GM12878 (cell line): Measurements from ENCODE around the gene ERP29. TPM values are rescaled to one million over a fixed set of nuclear protein-coding genes. Genes with fewer than 3 reads are reported as not detected.

Experiments used
- ATAC-seq: fragments of 200-7000 bp; cut with Tn5 transposase; 3 replicates; pipeline ENCODE4 v1.9.1; 2020; ENCODE audit warnings: mild to moderate bottlenecking, moderate library complexity
- BruUV-seq: library from RNA; stranded (reverse); fragments of 400-500 nt; replicated peaks from 2 replicates; lab custom pipeline; 2021; lab: Mats Ljungman, UMichigan
- CTCF ChIA-PET: fragments of 300-600 bp; sonication (Branson Sonifier 250); formaldehyde crosslinking; extraction: SDS; loops from one replicate; lab custom pipeline; 2021; ENCODE audit warnings: inconsistent platforms; lab: Yijun Ruan, JAX
- POLR2A ChIA-PET: fragments of 350-600 bp; formaldehyde crosslinking; extraction: SDS; loops from one replicate; lab custom pipeline; 2021; ENCODE audit warnings: inconsistent platforms; lab: Charles Lee
- RAD21 ChIA-PET: fragments of 300-600 bp; sonication (Branson Sonifier 250); formaldehyde crosslinking; loops from one replicate; lab custom pipeline; 2023; ENCODE audit warnings: antibody characterized with exemption; ENCODE audit not compliant: unreplicated experiment; lab: Charles Lee
- SMC1A ChIA-PET: fragments of 300-600 bp; sonication (Branson Sonifier 250); formaldehyde crosslinking; loops from one replicate; lab custom pipeline; 2023; ENCODE audit not compliant: unreplicated experiment, uncharacterized antibody; lab: Charles Lee
- DNase-seq: peaks from one replicate; pipeline ENCODE4 v3.0.0-alpha.2; 2011; ENCODE audit warnings: low read depth, low spot score
- FAIRE-seq: peaks from 3 replicates; lab custom pipeline; 2011; peaks lifted over from hg19 to GRCh38; lab: Jason Lieb, UNC
- H2AFZ ChIP-seq: 2 replicates; pipeline ENCODE4 v1.6.0; 2011; ENCODE audit warnings: low read depth, low read length, control low read depth; ENCODE audit not compliant: control insufficient read depth
- H3K27ac ChIP-seq: 2 replicates; pipeline ENCODE4 v1.5.1; 2011; ENCODE audit warnings: control low read depth; ENCODE audit not compliant: control insufficient read depth, insufficient read depth
- H3K27me3 ChIP-seq, 2 experiments: replicated peaks in 1 of 2; 2 replicates each; pipeline versions ENCODE4 v1.6.0 to v1.6.1; 2011; ENCODE audit warnings: low read length in 1 of 2; ENCODE audit not compliant: control insufficient read depth in 2 of 2, insufficient read depth in 2 of 2
- H3K36me3 ChIP-seq, 2 experiments: 2 replicates each; pipeline ENCODE4 v1.5.1; 2011; ENCODE audit warnings: low read length in 1 of 2; ENCODE audit not compliant: control insufficient read depth in 2 of 2, insufficient read depth in 2 of 2
- H3K4me1 ChIP-seq: 2 replicates; pipeline ENCODE4 v1.6.1; 2011; ENCODE audit warnings: mild to moderate bottlenecking, low read length, moderate library complexity, mixed read lengths; ENCODE audit not compliant: control insufficient read depth, insufficient read depth
- H3K4me2 ChIP-seq: 2 replicates; pipeline ENCODE4 v1.6.0; 2011; ENCODE audit warnings: control low read depth; ENCODE audit not compliant: control insufficient read depth, insufficient read depth
- H3K4me3 ChIP-seq: fragments of 200-600 bp; sonication (generic); 2 replicates; pipeline ENCODE4 v1.5.1; 2016
- H3K79me2 ChIP-seq: 2 replicates; pipeline ENCODE4 v1.6.0; 2011; ENCODE audit warnings: low read length; ENCODE audit not compliant: control insufficient read depth, insufficient read depth
- H3K9ac ChIP-seq: 2 replicates; pipeline ENCODE4 v1.8.0; 2011; ENCODE audit warnings: low read length, control low read depth, mixed read lengths; ENCODE audit not compliant: control insufficient read depth, insufficient read depth
- H3K9me3 ChIP-seq: replicated peaks from 3 replicates; pipeline ENCODE4 v1.5.1; 2011; ENCODE audit warnings: mild to moderate bottlenecking, low read length; ENCODE audit not compliant: control insufficient read depth, insufficient read depth
- H4K20me1 ChIP-seq: 2 replicates; pipeline ENCODE4 v1.6.0; 2011; ENCODE audit not compliant: control insufficient read depth, insufficient read depth
- BACH1 ChIP-seq: fragments of 450-650 bp; IDR thresholded peaks from 2 replicates; pipeline ENCODE4 v1.6.1; 2017; ENCODE audit warnings: mild to moderate bottlenecking, borderline replicate concordance
- BRCA1 ChIP-seq: IDR thresholded peaks from 2 replicates; pipeline ENCODE4 v1.6.1; 2011; ENCODE audit warnings: low read depth, low read length, improper control_type of control experiment
- CBX5 ChIP-seq: sonication (generic); IDR thresholded peaks from 2 replicates; pipeline ENCODE4 v1.6.1; 2016; ENCODE audit warnings: low read depth, moderate library complexity, mild to moderate bottlenecking, inconsistent platforms
- EP300 ChIP-seq, 2 experiments: fragments of 150-350 bp in 1 of 2; IDR thresholded peaks; 2 replicates each; pipeline ENCODE4 v1.6.1; 2011 to 2012; ENCODE audit warnings: low read depth in 2 of 2, low read length in 2 of 2, borderline replicate concordance in 1 of 2, improper control_type of control experiment in 1 of 2, inconsistent platforms in 1 of 2; ENCODE audit not compliant: control insufficient read depth in 1 of 2
- ESRRA ChIP-seq: IDR thresholded peaks from 2 replicates; pipeline ENCODE4 v1.6.1; 2012; ENCODE audit warnings: mild to moderate bottlenecking, low read length, improper control_type of control experiment
- FOXM1 ChIP-seq: IDR thresholded peaks from 2 replicates; pipeline ENCODE4 v1.6.1; 2012; ENCODE audit warnings: low read depth, mild to moderate bottlenecking, inconsistent platforms, low read length, moderate library complexity
- IRF4 ChIP-seq: IDR thresholded peaks from 2 replicates; pipeline ENCODE4 v1.6.1; 2011; ENCODE audit warnings: low read depth, low read length
- JUND ChIP-seq: IDR thresholded peaks from 2 replicates; pipeline ENCODE4 v1.6.1; 2012; ENCODE audit warnings: low read depth, mild to moderate bottlenecking, low read length, improper control_type of control experiment, moderate library complexity
- NR2C1 ChIP-seq: fragments of 450-650 bp; IDR thresholded peaks from 2 replicates; pipeline ENCODE4 v1.6.1; 2017; ENCODE audit warnings: antibody characterized with exemption, mild to moderate bottlenecking, moderate library complexity
- SREBF2 ChIP-seq: IDR thresholded peaks from 2 replicates; pipeline ENCODE4 v1.6.1; 2012; ENCODE audit warnings: mild to moderate bottlenecking, low read length
- WRNIP1 ChIP-seq: IDR thresholded peaks from 2 replicates; pipeline ENCODE4 v1.6.1; 2011; ENCODE audit warnings: low read depth, low read length, improper control_type of control experiment, borderline replicate concordance
- WGBS: methylation state at CpG from one replicate; pipeline ENCODE4 v1.1.6; 2016; ENCODE audit warnings: low lambda C conversion rate; ENCODE audit not compliant: insufficient replicate concordance, insufficient coverage; ENCODE audit errors: missing lambda C conversion rate; 5-methylcytosine and 5-hydroxymethylcytosine counted together
- in situ Hi-C: fragments of 300-500 bp; cut with MboI; formaldehyde crosslinking; loops from 9 replicates; pipeline ENCODE4 v1.14.3; 2018; ENCODE audit warnings: mixed read lengths
- intact Hi-C: fragments of 100-400 bp; cut with micrococcal nuclease; formaldehyde crosslinking; loops from one replicate; pipeline ENCODE4 v1.14.2; 2022; ENCODE audit not compliant: unreplicated experiment
- polyA plus RNA-seq, 11 experiments: library from polyadenylated mRNA; depleted of rRNA in 4 of 11; unstranded in 6 of 11; stranded (reverse) in 5 of 11; fragments of >200 nt; fragmentation: Nextera tagmentation in 4 of 11; fragmentation: Illumina TruSeq in 1 of 11; extraction: Ambion mirVana in 4 of 11; extraction: Trizol in 1 of 11; gene quantifications; 1 replicate in 1 of 11; 2 replicates in 10 of 11; pipeline versions ENCODE4 v1.2.1 to v1.2.3, GENCODE V29; 2011 to 2016; ENCODE audit warnings: inconsistent platforms in 2 of 11, missing spikeins in 2 of 11, low read depth in 1 of 11
- total RNA-seq, 4 experiments: library from RNA; depleted of rRNA in 3 of 4; stranded (reverse); fragments of >200 nt in 3 of 4; fragmentation: Illumina TruSeq in 1 of 4; extraction: Trizol in 1 of 4; gene quantifications; 2 replicates each; pipeline versions ENCODE4 v1.2.1 to v1.2.3, GENCODE V29; 2013 to 2021
- TF ChIP-seq, protein P1 (sequence below): fragments of 450-650 bp; conservative IDR thresholded peaks from 2 replicates; pipeline ENCODE4 v1.6.1; 2017; ENCODE audit warnings: mild to moderate bottlenecking, moderate library complexity
- TF ChIP-seq, protein P2 (sequence below): IDR thresholded peaks from 2 replicates; pipeline ENCODE4 v1.6.1; 2011; ENCODE audit warnings: mild to moderate bottlenecking, low read depth, low read length, moderate library complexity; ENCODE audit not compliant: insufficient replicate concordance
- TF ChIP-seq, protein P3 (sequence below): IDR thresholded peaks from 2 replicates; pipeline ENCODE4 v1.6.1; 2012; ENCODE audit warnings: low read depth, low read length, improper control_type of control experiment
- TF ChIP-seq, protein P4 (sequence below): fragments of 450-650 bp; IDR thresholded peaks from 2 replicates; pipeline ENCODE4 v1.6.1; 2017; ENCODE audit warnings: borderline replicate concordance

The ERP29 gene
- total and polyA plus RNA-seq, 10 of the 15 experiments (the other 5 are each of a cell fraction or from before 2014, with no cell fraction given) = 46.7 to 146 (median 107) TPM

DNA sequence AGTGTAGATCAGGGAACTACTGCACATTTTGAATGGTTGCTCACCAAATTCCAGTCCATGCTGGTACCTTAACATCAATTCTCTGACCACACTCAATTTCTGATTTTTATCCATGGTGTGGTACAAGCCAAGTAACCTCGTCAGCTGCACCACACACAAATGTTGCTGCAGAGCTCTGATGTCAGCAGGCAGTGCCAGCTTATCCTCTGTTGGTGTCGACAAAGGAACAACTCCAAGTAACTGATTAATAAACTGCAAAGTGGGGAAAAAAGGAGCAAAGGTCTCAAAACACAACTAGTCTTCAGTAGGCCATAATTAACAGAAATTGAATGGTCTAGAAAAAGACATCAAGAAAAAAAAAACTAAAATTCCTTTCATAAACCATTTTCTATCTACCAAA is 47.9 kb downstream of the ERP29 start (continued):
- TF ChIP-seq, protein P1, sequence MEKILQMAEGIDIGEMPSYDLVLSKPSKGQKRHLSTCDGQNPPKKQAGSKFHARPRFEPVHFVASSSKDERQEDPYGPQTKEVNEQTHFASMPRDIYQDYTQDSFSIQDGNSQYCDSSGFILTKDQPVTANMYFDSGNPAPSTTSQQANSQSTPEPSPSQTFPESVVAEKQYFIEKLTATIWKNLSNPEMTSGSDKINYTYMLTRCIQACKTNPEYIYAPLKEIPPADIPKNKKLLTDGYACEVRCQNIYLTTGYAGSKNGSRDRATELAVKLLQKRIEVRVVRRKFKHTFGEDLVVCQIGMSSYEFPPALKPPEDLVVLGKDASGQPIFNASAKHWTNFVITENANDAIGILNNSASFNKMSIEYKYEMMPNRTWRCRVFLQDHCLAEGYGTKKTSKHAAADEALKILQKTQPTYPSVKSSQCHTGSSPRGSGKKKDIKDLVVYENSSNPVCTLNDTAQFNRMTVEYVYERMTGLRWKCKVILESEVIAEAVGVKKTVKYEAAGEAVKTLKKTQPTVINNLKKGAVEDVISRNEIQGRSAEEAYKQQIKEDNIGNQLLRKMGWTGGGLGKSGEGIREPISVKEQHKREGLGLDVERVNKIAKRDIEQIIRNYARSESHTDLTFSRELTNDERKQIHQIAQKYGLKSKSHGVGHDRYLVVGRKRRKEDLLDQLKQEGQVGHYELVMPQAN = no peak
- TF ChIP-seq, protein P2, sequence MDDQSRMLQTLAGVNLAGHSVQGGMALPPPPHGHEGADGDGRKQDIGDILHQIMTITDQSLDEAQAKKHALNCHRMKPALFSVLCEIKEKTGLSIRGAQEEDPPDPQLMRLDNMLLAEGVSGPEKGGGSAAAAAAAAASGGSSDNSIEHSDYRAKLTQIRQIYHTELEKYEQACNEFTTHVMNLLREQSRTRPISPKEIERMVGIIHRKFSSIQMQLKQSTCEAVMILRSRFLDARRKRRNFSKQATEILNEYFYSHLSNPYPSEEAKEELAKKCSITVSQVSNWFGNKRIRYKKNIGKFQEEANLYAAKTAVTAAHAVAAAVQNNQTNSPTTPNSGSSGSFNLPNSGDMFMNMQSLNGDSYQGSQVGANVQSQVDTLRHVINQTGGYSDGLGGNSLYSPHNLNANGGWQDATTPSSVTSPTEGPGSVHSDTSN = no peak
- TF ChIP-seq, all 136 proteins: peak for 0

DNA sequence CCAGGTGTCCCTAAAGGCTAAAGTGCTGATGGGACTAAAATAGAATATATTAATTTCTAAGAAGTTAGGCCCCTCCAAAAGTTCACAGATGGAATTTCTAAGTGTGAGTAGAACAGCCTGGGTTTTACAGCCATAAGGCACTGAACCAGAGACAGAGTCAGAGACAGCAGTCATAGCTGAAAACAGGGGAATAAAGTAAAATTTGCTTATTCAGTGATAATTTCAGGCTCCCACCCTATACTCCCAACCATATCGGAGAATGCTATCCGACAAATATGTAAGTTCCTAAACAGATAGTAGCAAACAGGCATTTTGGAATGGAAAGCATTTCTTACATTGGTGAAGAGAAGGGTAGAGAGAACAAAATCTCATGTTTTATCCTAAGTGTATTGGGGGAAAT is 50.0 kb downstream of the ERP29 start:
- RAD21 ChIA-PET = no interaction called here
- SMC1A ChIA-PET = no interaction called here
- TF ChIP-seq JUND (no peak), WRNIP1 (no peak), BRCA1 (no peak), FOXM1 (no peak), CBX5 (no peak), NR2C1 (no peak), IRF4 (no peak), BACH1 (no peak), EP300 (IDR thresholded peaks at IDR 0.05; ENCODE audit: borderline replicate concordance in 1 of 2, control insufficient read depth in 1 of 2, low read depth in 2 of 2, low read length in 2 of 2) (no peak), ESRRA (no peak), SREBF2 (no peak)
- TF ChIP-seq, protein P3, sequence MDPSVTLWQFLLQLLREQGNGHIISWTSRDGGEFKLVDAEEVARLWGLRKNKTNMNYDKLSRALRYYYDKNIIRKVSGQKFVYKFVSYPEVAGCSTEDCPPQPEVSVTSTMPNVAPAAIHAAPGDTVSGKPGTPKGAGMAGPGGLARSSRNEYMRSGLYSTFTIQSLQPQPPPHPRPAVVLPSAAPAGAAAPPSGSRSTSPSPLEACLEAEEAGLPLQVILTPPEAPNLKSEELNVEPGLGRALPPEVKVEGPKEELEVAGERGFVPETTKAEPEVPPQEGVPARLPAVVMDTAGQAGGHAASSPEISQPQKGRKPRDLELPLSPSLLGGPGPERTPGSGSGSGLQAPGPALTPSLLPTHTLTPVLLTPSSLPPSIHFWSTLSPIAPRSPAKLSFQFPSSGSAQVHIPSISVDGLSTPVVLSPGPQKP = no peak
- TF ChIP-seq, protein P4, sequence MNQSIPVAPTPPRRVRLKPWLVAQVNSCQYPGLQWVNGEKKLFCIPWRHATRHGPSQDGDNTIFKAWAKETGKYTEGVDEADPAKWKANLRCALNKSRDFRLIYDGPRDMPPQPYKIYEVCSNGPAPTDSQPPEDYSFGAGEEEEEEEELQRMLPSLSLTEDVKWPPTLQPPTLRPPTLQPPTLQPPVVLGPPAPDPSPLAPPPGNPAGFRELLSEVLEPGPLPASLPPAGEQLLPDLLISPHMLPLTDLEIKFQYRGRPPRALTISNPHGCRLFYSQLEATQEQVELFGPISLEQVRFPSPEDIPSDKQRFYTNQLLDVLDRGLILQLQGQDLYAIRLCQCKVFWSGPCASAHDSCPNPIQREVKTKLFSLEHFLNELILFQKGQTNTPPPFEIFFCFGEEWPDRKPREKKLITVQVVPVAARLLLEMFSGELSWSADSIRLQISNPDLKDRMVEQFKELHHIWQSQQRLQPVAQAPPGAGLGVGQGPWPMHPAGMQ = no peak
- Histone ChIP-seq H3K79me2 (no peaks in the 10 kb centered on the region), H3K27me3 (no peaks in the 10 kb centered on the region), H3K4me2 (no peak overlapping the region), H3K4me3 (no peak overlapping the region), H3K9ac (no peak overlapping the region), H3K36me3 (peaks cover 9 to 25% of the 10 kb centered on the region in 2 experiments), H3K4me1 (no peaks in the 10 kb centered on the region), H3K27ac (no peak overlapping the region), H3K9me3 (no peaks in the 10 kb centered on the region), H4K20me1 (no peaks in the 10 kb centered on the region), H2AFZ (no peak overlapping the region)
- WGBS = 96% methylated on average over 2 of the region's 2 CpGs
- FAIRE-seq (no peak), DNase-seq (no peak), ATAC-seq (no peak)
- intact Hi-C loops (no loop called here), in situ Hi-C loops (no loop called here)
- POLR2A ChIA-PET = no interaction called here
- no TSS peak for BruUV-seq
- CTCF ChIA-PET = no interaction called here
